ENCODE data around the gene CTSC.

GRCh38 chr11:88300888-88301487, 36.5 kb downstream of the CTSC start:
- TF ChIP-seq CTCF (IDR thresholded peaks at IDR 0.05) (no peak), ZFX (IDR thresholded peaks at IDR 0.05; ENCODE audit: borderline replicate concordance) (no peak)

Data from 22Rv1 (cell line).